Activated T-helper 9 cell treated with anti-CD3 and anti-CD28 coated beads, Interleukin-2, amount 50 U/mL, for 16 hours (primary cell): ENCODE data around the gene YWHAQ.

Experiments used
- DNase-seq: peaks from one replicate; pipeline ENCODE4 v3.0.0-alpha.2; 2020; ENCODE audit warnings: low read depth

YWHAQ gene

DNA sequence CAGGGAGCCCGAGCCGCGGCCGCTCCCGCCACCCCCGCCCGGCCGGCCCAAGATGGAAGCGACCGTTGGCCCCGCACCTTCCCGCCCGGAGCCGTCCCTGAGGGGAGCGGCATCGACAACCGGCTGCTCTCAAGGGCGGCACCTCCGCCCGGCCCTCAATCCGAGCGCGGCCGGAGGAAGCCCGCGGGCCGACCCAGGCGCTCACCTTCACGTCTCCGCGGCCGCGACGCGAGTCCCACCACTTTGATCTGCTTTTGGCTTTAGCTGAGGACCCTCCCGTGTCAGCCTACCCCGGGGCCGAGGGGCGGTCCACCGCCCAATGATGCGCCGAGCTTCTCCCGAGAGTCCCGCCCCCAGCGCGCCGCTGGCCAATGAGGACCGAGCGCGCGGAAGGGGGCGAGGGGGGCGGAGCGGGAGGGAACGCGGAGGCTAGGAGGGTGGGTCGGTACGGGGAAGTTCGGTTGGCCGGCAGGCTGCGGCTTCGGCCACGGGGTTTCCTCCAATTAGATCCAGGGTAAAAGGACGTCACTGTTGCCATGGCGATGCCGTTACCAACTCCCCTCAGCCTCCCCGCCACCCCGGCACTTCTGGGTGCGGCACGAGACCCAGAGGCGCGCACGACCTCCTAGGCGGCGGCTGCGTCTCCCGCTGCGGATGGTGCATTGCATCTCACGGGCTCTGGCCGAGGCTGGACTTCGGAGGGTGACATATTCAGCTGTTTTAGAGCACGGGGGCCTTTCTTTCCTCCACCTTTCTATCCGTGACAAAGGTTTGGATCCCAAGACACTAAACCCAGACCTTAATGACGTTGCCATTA is at the start of gene YWHAQ:
Gene YWHAQ, minus strand, starts transcription at position 262 of the 817 bp plus-strand sequence. CDS start 545 bp downstream, outside the sequence.
- peak; percentile 95 for DNase-seq

DNA sequence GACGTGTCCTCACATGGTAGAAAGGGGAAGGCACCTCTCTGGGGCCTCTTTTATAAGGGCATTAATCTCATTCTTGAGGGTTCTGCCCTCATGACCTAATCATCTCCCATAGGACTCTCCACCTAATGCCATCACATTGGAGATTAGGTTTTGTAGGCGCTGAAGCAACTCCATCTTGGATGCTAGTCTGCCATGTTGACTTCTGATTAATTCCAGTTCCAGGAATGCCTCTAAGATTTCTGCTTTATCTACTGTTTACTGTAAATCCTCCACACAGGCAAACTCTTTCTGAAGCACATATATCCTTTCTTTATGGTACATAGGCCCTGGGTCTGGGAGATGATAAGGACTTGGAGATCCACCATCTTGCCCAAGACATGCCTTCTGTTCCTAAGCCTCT is 49.3 kb upstream of the YWHAQ start:
- DNase-seq: no peak

DNA sequence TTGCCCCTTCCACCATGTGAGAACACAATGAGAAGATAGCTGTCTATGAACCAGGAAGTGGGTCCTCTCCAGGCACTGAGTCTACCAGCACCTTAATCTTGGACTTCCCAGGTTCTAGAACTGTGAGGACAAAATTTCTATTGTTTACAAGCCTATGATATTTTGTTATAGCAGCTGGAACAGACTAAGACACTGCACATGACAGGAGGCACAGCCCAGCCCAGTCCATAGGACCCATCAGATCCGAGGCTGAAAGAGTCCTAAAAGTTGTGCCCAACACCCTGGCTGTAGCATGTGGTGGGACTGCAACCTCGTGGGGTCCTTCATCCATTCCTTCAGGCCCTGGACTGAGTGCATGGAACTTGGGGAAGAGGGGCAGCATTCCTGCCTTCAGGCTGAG is 48.4 kb upstream of the YWHAQ start:
- DNase-seq: no peak

DNA sequence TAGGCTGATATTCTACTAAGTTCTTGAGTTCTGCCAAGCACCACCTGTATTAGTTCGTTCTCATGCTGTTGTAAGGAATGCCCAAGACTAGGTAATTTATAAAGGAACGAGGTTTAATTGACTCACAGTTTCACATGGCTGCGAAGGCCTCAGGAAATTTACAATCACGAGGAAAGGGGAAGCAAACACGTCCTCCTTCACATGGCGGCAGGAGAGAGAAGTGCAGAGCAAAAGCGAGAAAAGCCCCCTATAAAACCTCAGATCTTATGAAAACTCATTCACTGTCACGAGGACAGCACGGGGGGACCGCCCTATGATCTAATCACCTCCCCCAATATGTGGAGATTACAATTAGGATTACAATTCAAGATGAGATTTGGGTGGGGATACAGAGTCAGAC is 47.7 kb upstream of the YWHAQ start:
- DNase-seq: no peak

DNA sequence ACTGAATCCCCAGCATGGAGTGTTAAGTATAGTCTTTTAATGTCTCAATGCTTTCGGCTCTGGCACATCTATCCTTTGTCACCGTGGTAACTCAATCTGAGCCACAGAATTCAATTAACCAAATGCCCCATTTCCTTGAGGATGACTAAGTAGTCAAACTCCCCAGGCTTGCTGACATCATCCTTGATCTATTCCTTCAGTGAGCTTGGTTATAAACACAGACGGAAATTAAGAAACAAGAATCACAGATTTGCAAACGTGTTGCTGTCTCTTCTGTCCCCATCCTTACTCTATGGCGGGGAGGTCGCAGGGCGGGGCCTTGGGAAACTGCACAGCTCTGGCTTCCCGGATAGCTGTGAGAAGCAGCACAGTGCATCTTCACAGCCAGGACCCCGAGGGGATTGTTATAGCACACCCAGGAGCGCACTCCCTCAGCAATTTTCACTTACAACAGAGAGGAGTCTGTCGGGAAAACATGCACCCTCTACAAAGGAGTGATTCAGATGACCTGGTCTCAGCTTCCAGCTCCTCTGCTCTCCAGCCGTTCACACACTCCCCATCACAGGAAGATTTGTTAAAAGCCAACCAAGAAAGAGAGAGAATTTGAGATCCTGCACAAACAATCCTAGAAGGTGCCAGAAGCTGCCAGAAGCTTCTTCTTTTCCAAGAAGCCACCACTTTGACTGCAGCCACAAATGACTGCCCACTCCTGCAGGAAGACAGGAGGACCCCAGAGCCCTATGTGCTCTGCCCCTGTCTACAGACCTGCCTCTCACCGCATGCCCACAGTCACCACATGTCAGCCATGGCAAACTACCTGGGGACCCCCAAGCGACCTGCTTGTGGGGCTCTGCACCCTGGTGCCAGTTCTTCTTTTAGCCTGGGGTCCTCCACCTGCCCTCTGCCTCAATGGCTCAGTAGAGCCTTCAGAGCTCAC is 44.9 kb upstream of the YWHAQ start:
- no peak for DNase-seq

DNA sequence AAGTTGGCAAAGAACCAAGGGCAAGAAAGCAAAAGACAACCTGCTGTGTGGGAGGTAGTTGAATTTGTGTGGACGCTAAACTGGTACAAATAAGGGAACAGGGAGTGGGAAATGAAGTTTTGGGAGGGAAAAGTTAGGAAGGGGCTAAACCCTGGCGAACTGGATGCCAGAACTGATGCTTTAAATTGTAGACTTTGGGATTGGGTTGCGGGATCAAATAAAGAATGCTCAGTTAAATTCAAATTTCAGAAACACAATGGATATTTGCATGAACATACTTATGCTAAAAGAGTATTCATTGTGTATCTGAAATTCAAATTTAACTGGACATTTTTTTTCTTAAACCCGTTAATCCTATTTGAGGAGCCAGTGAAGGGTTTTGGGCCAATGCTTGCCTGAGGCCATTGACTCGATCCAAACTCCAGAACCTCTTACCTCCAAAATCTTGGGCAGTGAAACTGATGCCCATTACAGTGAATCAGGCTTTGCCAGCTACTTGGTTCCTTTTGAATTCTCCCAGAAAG is 44.2 kb upstream of the YWHAQ start:
- DNase-seq: no peak

DNA sequence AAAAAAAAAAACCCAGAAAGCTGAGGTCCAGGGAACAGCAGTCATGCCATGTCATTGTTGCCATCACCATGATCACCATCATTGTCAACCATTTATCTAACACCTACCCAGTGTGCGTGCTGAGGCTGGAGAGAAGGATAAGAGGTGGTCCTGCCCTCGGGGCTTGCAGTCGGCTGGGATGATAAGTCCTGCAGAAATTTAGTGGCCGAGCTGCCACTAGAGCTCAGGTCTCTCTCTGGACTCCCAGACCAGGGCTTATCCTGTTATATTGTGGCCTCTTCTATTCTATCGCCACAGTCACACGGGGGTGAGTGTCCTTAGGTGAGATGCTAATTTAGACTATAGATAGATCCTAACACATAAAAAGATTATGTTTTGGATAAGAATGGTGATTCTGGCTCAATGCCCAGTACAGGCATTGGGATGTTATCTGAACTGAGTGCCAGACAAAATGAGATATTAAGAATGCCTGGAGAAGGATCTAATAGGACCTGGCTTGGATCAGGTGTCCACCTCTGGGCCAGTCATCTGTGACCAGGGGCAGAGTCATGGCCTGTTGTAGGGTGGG is 43.2 kb upstream of the YWHAQ start:
- DNase-seq: no peak

DNA sequence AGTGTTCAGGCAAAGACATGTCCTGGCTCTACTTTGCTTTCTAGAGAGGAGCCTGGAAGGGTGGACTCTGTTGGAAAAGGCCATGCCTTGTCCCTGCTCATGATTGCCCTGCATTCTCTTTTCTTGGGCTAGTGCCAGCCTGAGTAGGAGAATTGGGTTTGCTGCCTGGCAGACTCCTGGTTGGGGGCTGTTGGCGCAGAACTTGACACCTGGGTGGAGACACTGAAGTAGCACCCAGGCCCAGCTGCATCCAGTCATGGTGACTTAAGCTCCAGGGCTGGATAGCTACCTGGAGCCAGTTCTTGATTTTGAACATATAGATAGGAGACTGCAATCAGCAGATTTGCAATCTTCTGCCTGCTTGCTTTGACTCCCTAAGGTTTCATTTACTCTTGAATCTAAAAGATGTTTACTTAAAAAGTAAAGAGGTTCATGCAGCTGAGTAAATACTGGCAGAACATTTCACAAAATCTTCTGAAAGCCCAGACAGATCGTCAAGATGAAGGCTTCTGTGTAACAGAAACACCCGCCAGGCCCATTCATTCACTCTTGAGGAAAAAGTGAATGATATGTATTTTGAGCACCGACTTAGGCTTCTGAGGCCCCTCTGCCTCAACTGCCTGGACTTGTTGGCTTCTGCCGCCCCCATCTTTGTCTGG is 38.0 kb upstream of the YWHAQ start:
- DNase-seq: no peak

DNA sequence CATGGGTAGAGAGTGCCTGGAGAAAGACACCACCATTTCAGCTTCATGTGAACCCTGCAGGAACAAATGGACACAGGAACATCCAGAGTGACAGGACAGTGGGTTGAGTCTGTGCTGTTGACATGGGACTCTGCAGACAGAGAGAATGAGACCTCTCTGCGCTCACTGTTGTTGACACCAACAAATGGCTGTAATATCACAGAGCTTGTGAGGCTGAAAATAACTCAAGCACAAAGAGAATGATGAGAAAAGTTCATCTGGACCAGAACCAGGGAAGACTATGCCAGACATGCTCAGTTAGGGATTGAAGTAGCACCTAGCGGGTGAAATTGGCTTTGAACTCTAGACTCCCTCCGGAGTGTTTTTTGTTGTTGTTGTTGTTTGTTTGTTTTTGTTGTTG is 37.0 kb upstream of the YWHAQ start:
- no peak for DNase-seq

DNA sequence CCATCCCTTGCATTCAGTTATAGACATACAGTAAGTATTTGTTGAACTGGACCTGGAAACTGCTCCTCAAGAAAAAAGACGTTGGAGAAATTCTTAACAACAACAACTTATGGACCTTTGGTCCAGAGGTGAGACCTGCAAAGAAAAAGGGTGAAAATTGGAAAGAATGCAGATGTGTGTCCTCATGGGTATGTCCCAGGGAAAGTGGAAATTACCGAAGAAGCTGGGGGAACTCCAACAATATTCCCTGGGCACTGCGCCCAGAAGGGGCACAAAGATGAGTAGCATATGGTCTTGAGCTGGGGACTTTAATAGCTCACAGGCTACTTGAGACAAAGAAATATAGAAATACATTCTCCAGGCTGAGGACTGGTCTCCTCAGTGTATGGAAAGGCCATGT is 35.5 kb upstream of the YWHAQ start:
- DNase-seq: no peak

DNA sequence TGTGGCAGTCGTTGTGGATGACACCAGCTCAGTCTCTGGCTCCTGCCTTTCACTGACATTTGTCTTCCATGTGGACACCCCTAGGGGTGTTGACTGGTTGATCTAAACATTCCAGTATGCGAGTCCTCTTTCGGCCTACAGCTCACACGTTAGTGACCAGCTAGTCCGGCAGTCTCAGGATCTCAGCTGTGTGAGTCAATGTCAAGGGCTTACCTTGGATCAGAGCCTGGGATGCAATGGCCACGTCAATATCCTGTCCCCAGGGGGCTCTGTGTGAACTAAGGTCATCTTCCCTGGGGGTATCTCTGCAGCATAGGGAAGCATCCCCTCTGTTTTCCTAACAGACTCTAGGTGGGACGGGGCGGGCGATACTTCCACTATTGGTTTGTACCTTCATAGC is 35.1 kb upstream of the YWHAQ start:
- no peak for DNase-seq

DNA sequence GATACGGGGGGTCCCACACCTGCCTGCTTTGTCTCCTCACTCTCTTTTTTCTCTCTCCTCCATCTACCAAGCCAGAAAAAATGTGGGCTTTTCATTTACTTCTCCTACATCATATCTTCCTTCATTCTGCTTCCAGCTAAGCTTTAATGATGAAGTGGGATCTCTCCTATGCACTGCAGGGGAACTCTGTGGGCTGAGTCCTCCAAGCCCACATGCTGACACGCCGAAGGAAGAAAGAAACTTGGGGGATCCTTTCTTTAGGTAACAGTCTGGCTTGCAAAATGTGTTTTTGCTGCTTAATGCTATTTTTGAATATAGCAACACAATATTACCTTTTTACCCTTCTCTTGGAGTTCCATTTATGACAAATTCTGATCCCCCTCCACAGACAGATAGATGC is 33.6 kb upstream of the YWHAQ start:
- DNase-seq: no peak

DNA sequence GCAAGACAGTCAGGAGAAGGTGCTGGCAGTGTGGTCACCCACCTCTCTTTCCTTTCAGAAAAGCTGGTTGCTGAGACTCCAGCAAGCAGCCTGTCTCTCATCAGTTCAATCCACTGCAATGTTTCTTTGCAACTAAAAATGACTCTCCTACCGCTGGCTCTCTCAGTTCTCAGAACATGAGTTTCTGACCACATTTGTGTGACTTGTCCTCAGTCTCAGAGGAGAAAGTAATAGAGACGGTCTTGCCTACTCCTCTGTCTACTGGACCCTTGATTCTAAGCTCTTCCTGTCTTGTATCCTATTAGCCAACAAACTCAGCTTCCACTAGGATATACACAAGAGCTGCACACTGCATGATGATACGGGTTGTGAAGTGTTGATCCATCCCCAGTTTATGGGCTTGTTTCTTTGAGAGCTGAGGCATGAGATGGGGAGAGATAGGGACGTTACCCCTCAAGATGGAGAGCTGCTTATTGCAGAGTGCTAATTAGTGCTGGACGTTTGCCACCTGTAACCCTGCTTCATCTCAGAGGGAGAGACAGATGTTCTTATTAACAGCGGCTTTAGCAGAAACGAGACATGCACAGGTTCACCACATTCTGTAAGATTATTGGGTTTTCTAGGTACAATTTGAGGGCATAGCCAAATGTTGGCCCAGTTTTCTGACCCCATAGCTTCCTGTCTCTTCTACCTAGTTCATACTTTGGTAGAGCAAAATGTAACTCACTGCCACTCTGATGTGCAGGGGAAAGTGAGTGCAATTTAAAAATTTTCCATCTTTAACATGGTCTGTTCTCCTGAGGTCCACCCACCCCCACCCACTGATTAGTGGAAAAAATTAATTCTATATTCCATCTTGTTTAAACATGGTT is 32.4 kb upstream of the YWHAQ start:
- DNase-seq: no peak

DNA sequence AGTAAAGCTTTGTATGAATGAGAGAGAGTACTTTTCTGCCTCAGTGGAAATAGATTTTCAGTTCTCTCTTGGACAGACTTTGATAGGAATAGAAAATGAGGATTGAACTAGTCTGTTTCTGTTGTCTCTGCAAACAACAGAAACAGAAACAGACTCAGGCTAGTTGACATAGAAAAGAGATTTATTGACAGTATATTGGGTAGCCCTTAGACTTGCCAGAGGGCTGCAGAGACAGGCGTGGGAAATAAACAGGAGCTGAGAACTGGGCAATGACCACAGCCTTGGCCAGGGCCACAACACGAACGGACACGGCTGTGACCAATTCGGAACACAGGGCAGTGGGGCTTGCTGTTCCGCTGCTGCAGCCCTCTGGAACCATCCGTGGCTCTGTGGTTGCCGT is 30.5 kb upstream of the YWHAQ start:
- DNase-seq: no peak

DNA sequence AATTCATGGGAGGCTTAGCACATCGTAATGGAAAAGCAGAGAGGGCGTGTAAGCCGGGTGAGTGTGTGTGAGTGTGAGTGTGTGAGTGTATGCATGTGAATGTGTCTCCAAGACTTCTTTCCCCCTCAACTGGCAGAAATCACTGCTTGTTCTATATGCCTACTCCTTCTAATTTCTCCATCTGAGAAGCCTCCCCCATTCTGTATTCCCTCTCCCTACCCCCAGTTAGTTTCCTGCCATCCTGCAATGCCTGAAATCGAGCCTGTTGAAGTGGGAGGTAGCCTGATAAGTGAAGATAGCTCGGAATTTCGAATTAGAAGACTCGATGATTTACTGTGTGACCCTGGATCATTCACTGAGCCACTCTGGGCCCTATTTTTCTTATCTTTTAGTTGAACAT is 30.0 kb upstream of the YWHAQ start:
- no peak for DNase-seq

DNA sequence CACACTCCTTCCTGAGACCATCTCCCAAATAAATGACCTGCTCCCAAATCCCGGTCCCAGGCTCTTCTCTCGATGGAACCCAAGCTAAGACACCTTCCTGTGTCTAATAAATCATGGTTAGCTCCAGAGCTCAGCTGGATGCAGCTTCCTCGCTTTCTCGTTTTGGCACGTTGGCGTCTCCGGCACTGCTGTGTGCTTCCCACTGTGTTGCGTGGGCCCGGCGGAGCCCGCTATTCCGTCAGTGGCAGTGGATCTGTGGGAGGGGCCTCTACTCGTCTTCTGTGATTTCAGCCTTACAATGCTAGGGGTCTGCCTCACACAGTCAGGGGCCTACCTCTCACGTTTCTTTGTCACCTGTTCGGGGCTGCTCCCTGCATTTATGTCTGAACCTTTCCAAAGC is 29.4 kb upstream of the YWHAQ start:
- no peak for DNase-seq

DNA sequence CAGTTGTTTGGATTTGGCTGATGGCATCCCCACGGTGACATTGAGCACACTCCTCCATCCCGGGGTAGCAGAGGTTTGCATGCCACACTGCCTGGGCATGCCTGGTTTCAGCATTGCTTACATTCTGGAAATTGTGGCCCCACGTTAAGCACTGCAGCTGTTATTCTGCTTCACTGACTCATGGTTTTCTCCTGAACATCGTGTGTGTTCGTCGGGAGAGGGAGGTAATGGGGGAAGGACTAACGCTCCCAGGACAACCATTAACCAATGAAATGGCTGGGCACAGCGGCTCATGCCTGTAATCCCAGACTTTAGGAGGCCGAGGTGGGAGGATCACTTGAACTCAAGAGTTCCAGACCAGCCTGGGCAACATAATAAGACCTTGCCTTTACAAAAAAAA is 28.2 kb upstream of the YWHAQ start:
- DNase-seq: no peak

DNA sequence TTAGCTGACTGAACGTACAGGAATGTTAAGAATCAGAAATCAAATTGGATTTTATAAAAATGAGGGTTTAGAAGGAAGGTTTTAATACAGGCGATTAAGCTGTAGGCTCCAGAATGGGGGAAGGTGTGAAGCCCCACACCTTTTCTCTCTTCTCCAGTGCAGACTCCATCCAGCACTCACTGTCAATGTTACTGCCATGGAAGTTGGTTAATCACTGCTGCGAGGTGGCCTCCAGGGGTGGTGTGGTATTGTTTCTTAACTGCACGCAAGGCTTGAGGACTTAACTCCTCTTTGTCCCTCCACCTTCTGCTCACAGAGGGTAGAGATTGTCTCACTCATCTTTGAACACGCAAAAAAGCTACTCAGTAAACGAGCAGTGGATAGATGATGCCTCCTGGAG is 26.9 kb upstream of the YWHAQ start:
- no peak for DNase-seq

DNA sequence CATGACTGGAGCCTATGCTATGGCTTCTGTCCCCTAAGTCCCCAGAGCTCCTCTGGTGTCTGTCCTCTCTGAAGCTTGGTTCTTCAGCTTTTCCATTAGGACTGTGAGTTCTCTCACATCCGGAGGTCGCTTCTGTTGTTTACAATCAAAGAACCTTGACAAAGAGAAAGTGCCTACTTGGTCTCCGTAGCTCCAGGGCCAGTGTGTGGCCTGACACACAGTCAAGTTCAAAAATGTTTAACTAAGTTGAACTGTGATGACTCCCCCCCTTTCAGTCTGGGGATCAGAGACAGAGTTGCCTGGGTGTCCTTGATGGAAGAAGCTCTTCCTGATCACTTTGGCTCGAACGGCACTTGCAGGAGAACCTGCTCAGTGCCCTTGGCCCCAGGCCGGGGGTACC is 26.3 kb upstream of the YWHAQ start:
- no peak for DNase-seq

DNA sequence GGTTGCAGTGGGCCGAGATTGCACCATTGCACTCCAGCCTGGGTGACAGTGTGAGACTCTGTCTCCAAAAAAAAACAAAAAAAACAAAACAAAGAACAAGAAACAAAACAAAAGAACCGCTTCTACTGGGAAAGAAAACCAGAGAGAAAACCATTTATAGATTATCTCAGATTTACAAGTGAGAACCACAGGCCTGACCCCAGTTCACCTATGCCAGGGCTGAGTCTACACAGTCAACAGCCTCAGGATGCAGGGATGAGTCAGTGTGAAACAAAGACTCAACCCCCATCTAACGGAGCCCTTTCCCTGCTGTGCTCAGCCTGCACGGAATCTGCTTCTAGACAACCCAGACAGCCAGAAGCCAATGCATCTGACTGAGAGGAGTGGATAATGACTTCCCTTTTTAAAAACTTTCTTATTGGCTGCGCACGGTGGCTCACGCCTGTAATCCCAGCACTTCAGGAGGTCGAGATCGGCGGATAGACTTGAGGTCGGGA is 25.5 kb upstream of the YWHAQ start:
- DNase-seq: peak; percentile 60
